SIG-M5 treated with dmso at 0.1 percent for 504 hours (cell line): ENCODE data around the gene HSDL1.
A peak's percentile ranks its signal among the peaks of the same experiment; 100 is the strongest.

Experiments
- DNase-seq: peaks from one replicate; lab custom pipeline; 2025; ENCODE audit not compliant: unreplicated experiment; lab: John Stamatoyannopoulos, UW

Gene HSDL1

GRCh38 chr16:84109598-84110335, 35.2 kb downstream of the HSDL1 start:
- DNase-seq = no peak

GRCh38 chr16:84107921-84108320, 37.1 kb downstream of the HSDL1 start:
- DNase-seq = no peak

GRCh38 chr16:84105948-84106740, 38.8 kb downstream of the HSDL1 start:
- no peak for DNase-seq

GRCh38 chr16:84105301-84105815, 39.6 kb downstream of the HSDL1 start:
- no peak for DNase-seq

GRCh38 chr16:84104231-84104630, 40.7 kb downstream of the HSDL1 start:
- DNase-seq = no peak

- DNase-seq = no peak
These were observed 41.3 kb downstream of the HSDL1 start for GRCh38 chr16:84103678-84104077.

GRCh38 chr16:84098939-84099338, 46.0 kb downstream of the HSDL1 start:
- no peak for DNase-seq

GRCh38 chr16:84096447-84097005, 48.5 kb downstream of the HSDL1 start:
- peak; percentile 78 for DNase-seq

- no peak for DNase-seq
These were observed 49.5 kb downstream of the HSDL1 start for GRCh38 chr16:84095466-84095865.

GRCh38 chr16:84093879-84094270, 51.1 kb downstream of the HSDL1 start:
- no peak for DNase-seq

- DNase-seq = no peak
These were observed 51.7 kb downstream of the HSDL1 start for GRCh38 chr16:84093120-84093878.

GRCh38 chr16:84091460-84091859, 53.5 kb downstream of the HSDL1 start:
- DNase-seq = no peak

- no peak for DNase-seq
These were observed 54.8 kb downstream of the HSDL1 start for GRCh38 chr16:84090211-84090610.

- peak; percentile 19 for DNase-seq
These were observed 56.1 kb downstream of the HSDL1 start for GRCh38 chr16:84088695-84089395.

GRCh38 chr16:84087466-84088151, 57.4 kb downstream of the HSDL1 start:
- DNase-seq = no peak

GRCh38 chr16:84087001-84087400, 58.0 kb downstream of the HSDL1 start:
- DNase-seq = no peak

GRCh38 chr16:84086341-84086740, 58.6 kb downstream of the HSDL1 start:
- DNase-seq = no peak

GRCh38 chr16:84085773-84086172, 59.2 kb downstream of the HSDL1 start:
- DNase-seq = peak; percentile 81

GRCh38 chr16:84085271-84085667, 59.7 kb downstream of the HSDL1 start:
- no peak for DNase-seq
